Hepatic stellate cell (primary cell): ENCODE data around the gene ZNF597.
A peak's percentile ranks its signal among the peaks of the same experiment; 100 is the strongest.

Experiments
- DNase-seq: peaks from one replicate; pipeline ENCODE4 v3.0.0; 2011; ENCODE audit warnings: low spot score

ZNF597 gene, protein sequence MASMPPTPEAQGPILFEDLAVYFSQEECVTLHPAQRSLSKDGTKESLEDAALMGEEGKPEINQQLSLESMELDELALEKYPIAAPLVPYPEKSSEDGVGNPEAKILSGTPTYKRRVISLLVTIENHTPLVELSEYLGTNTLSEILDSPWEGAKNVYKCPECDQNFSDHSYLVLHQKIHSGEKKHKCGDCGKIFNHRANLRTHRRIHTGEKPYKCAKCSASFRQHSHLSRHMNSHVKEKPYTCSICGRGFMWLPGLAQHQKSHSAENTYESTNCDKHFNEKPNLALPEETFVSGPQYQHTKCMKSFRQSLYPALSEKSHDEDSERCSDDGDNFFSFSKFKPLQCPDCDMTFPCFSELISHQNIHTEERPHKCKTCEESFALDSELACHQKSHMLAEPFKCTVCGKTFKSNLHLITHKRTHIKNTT

DNA sequence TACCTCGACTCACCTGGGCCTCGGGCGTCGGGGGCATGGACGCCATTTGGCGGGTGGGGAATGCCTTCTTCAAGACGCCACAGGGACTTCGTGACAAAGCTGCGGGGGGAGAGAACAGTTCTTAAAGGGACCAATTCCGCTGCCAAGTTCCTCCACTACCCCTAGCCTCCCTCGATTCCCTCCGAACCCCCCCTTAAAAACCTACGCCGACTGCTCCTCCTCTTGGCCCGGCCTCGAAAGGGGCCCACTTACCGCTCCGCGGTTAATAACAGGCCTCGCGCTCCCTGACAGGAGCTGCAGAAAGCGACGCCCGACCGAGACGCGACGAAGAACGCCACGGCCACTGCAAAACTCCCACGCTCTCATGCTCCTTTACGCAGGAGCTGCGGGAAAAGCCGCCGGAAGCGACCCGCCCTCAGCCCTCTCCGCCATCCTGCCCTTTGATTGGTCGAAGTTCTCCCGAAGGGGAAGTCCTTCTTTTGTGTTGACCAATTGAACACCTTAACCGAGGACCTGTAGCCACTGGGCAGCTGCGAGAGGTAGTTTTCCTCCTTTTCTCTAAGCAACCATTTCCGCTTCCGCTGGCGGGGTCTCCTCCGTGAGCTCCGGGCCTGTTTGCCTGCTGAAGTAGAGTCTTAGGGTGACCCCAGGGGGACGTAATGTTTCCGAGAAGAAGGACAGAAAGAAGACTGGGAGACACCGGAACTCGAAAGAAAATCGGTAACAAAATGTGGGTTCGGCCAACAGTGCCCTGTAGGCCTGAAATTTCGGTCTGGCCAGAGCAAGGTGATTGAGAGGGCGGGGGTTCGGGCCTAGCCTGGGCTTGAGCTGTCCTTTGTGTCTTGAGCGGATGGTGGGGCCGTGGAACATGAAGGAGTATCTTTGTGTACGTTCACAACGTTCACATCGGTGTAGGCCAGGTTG lies at the start of gene ZNF597, which contains the start of gene NAA60:
Gene ZNF597 (minus strand): TSS at position 397 of the 924 bp plus-strand sequence. CDS start 351 bp downstream, at position 46.
Gene NAA60 (plus strand): TSS at position 573 of the 924 bp plus-strand sequence. CDS start 32,548 bp downstream, outside the sequence.
- peak; percentile 85 for DNase-seq

DNA sequence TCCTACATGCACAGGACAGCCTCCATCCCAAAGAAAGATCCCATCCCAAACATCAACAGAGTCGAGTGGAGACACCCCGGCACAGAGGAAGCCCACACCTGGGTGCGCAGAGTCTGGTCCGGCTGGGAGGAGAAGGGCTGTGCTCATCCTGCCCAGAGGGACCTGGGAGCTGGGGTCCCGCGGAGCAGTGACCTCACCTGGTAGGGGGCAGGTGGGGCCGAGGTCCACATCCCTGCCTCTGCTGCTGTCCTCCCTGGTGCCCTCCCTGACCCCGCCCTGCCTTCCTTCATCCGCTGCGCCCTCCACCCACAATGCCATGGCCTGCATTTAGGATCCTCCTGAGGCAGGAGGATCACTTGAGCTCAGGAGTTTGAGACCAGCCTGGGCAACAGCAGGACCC lies 49.1 kb upstream of the ZNF597 start:
- DNase-seq: no peak

DNA sequence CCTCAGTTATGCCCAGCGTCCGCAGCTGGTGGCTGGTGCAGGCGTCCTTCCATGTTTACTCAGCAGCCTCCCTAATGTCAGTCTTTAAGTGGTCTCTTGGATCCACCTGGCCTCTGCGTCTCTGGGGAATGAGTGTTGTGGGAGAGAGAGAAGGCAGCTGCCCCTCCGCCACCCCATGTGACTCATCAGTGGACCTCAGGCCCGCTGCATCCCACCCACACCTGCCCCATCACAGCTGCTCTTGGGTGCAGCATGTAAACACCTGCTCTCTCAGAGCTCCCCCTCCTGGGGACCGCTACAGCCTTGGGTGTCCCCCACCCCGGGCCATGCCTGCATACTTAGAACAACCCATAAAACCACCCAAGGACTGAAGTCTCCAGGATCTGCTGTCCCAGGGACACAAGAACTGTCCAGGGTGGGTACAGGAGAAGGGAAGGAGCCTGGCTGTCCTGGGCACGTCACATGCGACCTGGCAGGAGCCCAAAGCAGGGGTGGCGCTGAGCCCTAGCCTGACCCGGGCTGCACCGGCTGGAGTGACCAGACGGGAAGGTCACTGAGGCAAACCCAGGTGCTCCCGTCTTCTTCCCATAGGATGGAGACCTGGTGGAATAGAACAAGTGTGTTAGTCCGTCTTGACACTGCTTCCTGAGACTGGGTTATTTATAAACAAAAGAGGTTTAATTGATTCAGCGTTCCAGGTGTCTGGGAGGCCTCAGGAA lies 47.8 kb upstream of the ZNF597 start:
- no peak for DNase-seq

DNA sequence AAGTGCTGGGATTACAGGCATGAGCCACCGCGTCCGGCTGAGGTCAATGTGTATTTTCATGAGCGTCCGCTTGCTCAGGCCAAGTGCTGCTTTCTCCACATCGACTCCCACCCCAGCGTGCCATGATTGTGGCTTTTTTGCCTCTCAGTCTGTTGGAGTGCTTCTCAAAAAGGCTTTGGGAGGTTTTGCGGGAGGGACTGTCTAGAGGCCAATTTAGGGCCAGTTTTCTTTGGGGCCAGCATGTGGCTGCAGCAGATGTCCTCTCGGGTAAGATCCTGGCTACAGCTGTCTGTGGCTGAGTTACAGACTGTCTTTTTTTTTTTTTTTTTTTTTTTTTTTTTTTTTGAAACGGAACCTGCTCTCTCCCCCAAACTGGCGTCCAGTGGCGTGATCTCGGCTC lies 45.5 kb upstream of the ZNF597 start:
- DNase-seq: no peak

DNA sequence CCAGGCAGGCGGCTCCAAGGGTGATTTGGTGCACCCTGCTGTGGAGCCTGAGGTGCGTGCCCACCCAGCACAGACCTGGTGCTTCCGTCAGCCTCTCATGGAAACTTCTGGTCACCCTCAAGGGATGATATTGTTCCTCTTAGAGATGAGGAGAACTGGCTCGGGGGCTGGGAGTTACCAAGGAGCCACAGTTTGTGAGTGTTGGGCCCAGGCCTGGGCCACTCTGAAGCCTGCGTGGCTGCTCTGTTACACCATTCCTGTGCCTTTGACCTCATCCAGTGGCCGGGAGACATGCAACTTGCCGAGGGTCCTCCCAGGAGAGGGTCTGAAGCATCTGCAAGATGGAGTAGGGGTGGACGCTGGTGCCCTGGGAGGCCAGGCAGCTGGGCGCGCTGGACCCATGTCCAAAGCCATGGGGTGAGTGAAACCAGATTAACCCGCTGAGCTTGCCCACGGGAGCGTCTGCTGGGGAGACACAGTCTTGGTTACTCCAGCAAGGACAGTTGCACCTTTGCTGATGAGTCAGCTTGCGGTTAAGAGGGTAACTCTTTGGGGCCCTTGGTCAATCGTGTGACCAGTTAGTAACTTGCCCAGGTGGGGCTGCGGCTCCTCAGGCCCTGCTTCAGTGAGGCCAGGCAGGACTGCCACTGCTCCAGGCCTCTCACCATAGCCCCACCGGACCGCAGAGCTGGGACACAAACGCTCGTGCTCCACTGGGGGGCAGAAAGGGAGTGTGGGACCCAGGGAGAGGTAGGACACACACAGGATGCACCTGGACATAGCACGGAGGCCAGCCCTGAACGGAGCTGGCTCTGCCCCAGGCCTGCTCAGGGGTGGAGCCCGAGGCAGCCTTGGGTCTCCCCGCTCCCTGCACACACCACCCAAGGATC lies 44.5 kb upstream of the ZNF597 start:
- DNase-seq: no peak

DNA sequence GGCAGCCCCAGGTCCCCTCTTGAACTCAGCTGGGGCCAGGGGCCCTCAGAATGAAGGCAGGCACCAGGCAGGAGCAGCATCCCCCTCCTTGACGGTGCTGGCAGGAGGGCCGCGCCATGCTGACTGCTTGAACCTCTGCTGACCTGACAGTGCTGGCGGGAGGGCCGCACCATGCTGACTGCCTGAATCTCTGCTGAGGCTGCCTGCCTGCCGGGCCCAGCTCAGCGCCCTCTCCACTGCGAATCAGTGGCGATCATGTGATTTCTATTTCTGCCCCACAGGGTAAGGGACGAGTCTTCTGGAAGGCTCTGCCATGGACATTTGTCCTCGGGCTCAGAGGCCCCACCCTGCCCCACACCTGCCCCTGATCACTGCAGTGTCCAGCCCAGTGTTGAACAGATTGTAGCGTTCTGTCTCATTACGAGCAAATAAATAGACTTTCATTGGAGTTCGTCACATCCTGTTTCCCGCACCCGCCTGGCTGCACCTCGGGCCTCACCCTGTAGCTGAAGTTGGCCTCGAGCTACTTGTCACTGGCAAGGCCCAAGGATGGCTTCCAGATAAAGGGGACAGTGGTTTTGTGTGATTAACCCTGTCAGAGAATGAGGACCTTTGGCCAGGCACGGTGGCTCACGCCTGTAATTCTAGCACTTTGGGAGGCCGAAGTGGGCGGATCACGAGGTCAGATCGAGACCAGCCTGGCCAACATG lies 43.4 kb upstream of the ZNF597 start:
- no peak for DNase-seq

DNA sequence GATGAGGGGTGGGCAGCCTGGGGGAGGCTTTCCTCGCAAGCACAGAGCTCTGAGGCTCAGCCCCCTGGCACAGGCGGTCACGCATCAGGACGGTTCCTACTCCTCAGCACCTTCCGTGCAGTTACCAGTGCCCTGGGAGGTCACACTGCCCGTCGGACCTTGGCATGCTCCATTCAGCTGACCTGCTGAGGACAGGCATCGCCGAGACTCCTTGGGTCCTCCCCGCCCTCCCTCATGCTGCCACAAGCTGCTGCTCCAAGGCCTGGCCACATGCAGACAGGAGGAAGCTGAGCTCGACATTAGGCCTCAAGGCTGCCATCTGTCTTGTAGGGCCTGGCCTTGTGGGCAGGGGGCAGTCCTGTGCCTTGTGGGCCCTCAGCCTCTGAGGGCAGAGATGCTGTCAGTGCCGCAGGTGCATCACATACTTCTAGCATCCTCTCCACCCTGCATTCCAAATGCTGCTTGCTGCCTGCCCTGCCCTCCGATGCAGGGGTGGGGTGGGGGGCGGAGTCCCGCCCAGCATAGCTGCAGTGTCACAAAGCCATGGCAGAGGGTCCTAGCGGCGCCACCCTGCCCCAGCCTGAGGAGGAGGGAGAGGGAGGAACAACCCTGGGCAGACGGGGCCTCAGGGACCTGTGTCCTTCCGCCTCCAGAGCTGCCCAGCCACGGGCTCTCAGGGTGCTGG lies 42.7 kb upstream of the ZNF597 start:
- DNase-seq: no peak

DNA sequence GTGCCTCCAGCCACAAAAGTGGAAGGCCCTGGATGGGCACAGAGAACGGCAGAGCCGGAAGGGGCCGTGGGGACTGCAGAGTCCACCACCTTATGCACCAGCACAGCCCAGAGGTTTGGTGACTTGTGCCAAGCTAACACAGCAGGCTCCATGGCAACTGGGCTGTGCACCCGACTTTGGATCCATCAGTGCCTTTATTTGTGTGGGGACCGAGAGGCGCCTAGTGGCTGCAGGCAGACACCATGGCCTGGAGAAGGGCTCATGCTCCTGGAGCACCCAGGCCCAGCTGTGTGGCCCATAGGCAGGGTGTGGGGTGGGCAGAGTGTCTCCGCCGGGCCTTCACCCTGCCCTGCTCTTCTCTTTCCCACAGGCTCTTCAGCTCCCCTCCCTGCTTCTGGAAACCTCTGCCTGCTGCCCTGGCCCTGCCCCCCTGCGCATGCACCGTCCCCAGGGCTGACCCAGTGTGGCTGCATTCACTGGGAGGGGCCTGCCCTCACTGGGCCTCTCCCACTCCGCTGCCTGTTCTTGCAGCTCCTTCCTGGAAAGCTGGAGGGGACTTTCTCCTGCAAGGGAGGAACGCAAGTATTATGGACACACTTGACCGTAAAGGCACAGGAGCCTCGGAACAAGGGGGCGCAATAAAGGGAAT lies 41.9 kb upstream of the ZNF597 start:
- DNase-seq: no peak

DNA sequence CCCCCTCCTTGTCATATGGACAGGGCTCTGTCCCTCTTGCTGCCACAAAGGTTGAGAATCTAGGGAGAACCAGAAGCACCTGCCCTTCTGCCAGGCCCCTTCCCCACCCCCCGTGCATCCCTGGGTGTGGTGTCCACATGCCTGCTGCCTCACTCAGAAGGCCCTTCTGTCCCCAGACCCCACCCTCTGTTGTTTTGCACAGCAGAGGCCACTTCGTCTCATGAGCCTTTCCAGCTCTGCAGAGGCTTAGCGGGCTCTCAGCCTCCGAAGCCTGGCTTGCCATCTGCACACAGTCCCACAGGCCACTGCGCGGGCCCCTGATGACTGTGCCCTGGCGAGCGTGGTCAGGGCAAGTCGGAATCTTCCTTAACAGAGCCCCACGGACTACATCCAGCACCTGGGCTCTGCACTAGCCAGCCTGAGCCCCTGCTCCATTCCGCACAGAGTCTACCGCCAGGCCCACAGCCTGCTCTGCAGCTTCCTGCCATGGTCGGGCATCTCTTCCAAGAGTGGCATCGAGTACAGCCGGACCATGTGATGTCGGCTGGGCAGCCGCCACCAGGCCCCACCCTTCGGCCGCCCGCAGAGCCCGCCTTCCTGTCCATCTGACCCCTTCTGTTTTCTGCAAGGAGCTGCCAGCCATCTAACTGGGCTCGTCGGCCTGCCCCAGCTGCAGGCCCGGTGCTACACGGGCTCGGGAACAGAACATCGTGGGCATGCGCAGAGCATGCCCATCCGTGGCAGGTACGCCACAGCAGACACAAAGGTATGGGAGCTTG lies 41.2 kb upstream of the ZNF597 start:
- no peak for DNase-seq

DNA sequence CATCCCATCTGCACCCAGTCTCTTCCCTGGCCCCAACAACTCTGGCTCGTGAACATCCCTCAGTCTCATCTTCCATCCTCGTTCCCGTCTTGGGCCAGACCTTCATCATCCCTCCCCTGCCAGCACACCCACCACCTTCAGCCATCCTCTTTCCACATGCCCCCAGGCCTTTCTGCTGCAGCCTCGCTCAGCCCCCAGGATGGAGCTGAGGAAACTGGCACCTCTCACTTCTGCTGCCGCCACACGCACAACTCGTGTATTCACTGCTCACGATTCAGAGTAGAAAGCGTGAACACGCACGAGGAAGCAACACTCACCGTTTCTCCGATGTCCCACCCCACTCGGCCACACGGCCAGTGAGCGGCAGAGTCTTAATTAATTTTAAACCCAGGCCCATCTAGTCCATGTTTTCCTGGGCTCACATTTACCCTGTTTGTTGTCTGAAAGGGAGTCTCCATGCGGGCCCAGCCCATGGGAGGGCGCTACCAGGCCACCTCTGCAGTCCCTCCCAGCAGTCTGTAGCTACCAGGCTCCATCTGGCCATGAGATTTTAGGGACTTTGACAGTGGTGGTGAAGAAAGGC lies 39.4 kb upstream of the ZNF597 start:
- no peak for DNase-seq

DNA sequence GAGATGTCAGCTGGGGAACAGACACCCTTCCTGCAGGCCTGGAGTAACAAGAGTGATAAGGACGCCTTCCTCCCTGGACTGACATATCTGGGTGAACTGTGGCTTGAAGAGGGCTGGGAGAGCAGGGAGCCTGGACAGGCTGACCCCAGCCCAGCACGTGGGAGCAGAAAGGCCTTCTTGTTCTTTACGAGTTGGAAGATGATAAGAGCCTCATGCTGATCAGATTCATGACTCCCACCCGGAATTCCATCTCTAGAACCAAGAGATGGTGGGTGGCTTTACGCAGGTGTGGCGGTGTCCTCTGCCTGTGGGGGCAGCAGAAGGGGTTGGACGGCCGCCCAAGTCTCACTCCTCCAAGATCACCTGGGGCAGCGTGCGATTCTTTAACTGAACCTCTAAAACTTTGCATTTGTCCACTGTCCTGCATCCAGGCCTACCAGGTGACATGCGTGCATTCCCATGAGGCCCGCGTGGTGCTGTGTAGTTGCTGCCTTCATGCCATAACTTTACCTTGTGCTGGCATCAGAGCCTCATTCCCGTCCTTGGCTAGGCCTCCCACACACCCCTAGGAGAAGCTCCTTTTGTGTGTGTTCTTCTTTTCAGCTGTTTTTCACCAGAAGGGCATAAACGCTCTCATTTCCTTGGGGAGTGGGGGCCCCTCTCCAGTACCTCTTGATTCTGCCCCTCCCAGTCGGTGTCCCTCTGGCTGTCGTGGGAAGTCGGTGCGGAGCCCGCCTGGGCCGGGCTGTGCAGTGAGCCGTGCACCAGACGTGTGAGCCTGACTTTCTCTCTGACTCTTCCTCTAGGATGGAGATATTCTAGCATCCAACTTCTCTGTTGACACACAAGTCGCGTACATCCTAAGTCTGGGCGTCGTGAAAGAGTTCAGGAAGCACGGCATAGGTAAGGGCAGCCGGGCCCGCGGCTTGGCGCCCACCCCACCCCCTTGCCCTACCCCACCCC lies 38.7 kb upstream of the ZNF597 start:
- no peak for DNase-seq

DNA sequence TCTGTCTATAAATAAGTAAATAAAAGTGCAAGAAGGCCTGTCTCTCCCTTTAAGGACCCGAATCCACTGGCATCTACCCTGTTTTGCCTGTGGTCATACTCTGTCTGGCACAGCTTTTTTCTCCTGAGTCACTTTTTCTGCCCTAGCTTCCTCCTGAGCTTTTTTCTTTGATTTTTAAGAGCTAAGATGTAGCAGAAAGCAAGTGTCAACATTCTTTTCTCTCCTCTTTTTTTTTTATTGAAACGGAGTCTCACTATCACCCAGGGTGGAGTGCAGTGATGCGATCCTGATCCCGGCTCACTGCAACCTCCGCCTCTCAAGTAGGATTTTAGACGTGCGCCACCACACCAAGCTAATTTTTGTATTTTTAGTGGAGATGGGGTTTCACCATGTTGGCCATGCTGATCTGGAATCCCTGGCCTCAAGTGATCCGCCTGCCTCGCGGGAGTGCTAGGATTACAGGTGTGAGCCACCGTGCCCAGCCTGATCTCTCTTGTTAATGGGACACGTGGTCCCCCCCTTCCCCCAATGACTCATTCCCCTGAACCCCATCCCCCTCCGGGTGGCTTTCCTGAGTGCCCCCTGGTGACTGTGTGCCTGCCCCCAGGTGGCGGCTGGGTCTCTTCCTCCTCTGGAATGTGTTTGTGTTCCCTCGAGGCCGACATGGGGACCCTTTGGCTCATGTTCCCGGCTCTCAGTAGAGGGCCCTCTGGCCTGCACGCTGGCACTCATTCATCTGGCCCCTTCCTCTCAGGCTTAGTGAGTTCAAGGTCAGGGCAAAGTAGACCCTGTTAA lies 37.8 kb upstream of the ZNF597 start:
- no peak for DNase-seq

DNA sequence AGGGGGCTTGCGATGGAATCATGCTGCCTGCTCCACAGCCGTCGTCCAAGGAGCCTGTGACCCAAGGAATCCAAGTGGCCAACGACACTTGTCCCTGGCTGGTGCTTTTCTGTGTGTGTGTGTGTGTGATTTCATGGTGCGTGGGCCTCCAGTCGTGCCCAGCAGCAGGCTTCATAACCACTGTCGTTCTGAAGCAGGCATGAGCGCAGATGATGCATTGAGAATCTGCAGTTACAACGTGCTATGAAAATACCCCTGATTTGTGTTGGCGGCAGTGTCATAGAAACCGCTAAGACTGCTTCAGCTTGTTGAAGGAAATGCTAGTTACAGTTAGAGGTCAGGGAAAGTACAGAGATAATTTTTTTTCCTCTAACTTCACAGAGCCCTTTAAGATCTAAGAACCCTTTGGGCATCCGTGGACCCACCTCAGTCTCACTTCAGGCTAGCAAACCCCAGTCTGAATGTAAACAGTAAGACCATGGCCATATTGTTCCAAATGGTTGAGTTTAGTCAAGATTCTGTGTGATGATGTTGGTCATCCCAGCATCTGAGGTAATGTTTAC lies 36.4 kb upstream of the ZNF597 start:
- no peak for DNase-seq

DNA sequence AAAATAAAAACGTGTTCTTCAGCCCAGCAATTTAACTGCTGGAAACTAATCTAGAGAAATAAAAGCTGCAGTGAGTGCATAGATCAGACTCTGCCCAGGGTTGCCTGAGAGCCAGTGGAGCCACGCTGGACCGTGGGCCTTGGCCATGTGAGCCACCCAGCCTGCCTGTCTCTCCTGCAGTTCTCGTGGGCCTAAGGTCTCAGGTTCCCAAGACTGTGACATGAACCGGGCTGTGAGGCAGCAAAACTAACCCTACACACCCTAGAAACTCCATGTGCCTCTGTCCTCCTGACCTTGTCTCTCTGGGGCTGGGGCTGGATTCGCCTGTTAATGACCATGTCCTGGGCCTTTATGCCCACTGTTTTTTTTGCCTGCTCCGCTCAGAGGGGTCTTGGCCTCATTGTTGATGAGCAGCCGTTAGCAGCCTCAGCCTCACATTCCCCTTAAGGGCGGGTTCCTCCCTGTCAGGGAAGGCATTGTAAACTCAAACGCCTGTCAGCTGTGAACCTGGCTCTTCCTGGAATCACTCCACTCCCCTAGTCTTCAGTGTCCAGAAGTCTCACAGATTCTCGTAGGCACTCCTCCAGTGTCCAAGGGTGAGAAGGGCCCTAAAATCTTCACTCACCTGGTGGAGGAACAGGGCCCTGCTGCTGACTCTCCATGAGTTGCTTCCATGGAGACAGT lies 35.1 kb upstream of the ZNF597 start:
- no peak for DNase-seq

DNA sequence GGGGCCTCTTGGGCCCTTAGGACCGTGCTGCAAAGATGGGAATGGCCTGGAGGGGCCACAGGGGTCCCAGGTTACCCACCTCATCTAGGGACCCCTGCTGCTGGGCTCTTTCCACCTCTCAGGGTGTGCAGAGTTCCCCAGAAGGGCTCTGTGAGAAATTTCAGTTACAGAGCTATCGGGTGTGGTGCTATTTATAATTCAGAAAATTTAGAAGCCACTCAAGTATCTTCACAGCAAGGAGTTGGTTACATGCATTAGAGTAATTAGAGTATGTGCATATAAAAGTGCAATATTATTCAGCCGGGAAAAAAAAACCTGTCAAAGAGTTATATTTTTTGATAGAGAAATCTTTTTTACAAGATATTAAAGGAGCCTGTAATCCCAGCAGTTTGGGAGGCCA lies 33.1 kb upstream of the ZNF597 start:
- no peak for DNase-seq
